Stimulated activated CD8-positive, alpha-beta memory T cell treated with anti-CD3 and anti-CD28 coated beads, Interleukin-15, amount 100 ng/mL, for 48 hours (primary cell): ENCODE results near the gene MGMT.

Source experiments
- DNase-seq, 2 donors: peaks; one replicate each; pipeline ENCODE4 v3.0.0-alpha.2; 2020; ENCODE audit warnings: low read depth in 2 of 2

The MGMT gene

GRCh38 chr10:129730272-129730992, 263.4 kb downstream of the MGMT start:
- no peak for DNase-seq

DNA sequence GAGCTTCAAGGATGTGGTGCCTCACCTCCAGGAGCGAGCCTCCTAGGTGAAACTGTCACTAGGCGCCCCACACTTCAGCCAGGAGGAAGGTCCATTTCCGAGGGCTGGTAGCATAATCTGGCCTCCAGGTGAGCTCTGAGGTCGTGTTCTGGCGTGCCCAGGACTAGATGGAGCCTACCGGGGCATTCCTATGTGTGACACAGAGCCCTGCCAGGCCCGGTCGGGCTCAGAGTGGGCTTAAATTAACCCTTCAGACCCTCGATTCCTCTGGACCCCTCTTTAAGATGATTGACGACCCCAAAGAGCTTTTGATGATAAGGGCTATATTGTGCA, 263.9 kb downstream of the MGMT start:
- DNase-seq: no peak

DNA sequence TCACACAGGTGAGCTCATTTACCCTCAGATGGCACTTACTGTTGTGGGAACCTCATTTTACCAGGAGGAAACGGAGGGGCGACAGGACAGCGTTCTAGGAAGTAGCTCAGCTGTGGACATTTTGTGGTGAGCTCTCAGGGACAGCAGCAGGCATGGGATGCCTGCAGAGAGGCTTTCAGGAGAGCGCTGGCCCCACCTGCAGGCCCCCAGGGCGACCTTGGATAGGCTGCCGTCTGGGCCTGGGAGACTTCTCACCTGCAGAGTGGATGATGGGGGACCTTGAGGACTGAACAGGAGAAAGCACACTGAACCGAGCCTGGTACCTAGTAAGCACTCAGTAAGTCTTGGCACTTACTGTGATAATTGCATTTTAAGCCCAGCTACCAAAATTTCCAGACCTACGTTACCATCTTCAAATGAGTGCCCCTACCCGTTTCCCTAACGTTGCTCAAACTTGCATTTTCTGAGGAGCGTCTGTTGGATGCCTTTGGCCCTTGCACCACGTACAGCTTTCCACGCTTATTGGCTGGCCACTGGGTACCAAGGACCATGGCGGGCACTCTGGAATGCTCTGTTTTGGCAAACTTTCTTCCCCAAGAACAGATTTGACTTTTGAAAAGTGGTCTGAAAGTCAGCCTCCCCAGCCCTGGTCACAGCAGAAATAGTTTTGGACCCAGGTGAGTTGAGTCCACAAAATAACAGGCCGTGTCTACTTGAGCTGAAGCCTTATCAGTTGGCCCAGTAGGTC, 273.7 kb downstream of the MGMT start:
- no peak for DNase-seq

GRCh38 chr10:129741280-129741977, 274.4 kb downstream of the MGMT start:
- no peak for DNase-seq

DNA sequence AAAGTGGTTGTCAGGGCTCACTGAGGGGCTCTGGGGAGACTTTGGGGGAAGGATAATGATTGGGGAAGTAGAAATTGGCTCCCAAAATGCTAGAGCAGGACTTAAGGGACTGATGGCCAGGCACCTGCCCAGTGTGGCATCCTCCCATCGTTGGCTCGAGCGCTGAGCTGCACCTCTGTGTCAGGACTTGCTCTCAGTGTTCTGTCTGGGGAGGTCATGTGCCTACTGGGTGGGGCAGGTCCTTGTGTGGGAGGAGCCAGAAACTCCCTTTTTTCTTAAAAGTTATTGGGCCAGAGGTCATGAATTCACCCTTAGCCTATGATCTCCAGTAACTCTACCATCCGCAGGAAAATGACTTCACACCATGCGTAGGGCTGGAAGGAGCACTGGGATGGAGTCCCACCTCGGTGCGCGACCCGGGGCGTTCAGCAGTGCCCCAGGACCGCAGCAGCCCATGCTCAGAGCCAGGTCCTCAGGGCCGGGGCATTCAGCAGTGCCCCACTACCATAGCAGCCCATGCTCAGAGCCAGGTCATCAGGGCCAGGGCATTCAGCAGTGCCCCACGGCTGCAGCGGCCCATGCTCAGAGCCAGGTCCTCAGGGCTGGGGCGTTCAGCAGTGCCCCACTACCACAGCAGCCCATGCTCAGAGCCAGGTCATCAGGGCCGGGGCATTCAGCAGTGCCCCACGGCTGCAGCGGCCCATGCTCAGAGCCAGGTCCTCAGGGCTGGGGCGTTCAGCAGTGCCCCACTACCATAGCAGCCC, 275.1 kb downstream of the MGMT start:
- DNase-seq: no peak

GRCh38 chr10:129742742-129743550, 275.9 kb downstream of the MGMT start:
- DNase-seq: no peak

GRCh38 chr10:129743738-129744133, 276.7 kb downstream of the MGMT start:
- no peak for DNase-seq

GRCh38 chr10:129744134-129745111, 277.4 kb downstream of the MGMT start:
- DNase-seq: no peak

- DNase-seq: no peak
Observed at GRCh38 chr10:129745186-129745750, 278.2 kb downstream of the MGMT start.

GRCh38 chr10:129754211-129755050, 287.4 kb downstream of the MGMT start:
- DNase-seq: no peak

DNA sequence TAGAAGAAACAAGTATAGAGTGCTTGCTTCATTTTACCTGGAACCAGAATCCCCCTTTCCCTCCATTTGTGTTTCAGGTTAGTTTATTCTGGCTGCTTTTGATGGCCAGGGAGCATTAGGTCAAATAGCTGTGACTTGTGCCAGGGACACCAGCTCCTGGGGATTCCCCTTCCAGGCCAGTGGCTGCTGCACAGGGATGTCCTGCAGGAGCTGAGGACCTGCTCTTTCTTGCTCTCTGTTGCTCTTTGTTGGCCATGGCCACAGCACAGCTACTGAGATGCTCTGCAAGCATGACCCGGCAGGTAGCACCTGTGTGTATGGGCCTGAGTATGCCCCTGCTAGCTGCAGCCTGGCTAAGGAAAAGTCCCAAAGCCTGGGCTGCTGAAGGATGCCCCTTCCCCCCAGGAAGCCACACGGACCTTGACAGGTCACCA, 288.1 kb downstream of the MGMT start:
- no peak for DNase-seq

DNA sequence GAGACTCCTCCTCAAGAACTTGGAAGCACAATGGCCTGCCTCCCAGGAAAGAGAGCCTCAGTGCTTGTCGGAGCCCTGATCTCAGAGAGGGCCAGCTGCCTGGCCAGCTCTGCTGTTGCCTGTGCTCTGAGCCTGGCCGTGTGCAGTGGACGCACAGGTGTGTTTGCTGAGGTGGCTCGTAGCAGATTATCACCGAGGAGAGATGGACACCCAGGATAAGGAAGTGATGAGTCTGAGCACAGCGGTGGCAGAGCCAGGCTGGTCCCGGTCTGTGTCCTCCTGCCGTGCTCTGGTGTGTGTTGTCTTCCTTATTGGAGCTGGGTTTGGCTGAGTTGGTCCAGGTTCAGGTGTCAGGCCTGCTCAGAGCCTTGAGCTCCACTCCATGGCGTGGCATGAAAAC, 288.6 kb downstream of the MGMT start:
- no peak for DNase-seq

GRCh38 chr10:129756912-129757901, 290.2 kb downstream of the MGMT start:
- no peak for DNase-seq

DNA sequence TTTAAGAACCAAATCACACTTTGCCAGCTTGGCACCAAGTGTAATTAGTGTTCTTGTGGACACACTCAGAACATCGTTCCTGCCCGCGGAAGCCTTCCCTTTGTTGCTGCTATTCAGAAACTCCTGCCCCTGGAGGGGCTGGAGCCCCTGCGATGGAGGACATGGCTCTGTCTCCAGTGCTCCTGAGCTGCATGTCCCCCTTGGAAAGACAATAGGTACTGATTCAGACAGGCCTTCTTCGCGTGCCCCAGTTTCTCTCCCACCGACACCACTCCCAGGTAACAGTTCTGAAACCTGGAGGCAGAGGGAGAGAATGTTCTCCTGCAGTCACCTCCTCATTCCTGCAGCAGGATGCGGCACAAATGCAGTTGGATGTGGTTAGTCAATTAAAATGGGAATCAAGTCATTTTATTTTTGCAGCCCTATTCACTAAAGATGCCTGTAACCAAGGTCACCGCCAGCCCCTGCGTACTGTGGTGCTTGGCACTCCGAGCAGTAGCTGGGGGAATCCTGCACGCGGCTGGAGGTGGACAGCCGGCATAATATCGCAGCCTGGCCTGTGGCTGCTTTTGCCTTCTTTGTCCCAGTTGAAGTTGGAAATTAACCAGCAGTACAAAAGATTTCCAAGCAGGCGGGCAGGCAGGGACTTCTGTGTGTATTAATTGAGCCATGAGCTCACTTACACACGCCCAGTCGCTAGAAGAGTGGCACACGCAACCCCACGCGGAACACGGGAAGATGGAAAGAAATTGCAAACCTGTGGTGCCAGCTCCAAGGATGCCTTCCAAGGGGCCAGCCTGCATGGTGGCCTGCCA, 291.4 kb downstream of the MGMT start:
- no peak for DNase-seq

- no peak for DNase-seq
Observed at GRCh38 chr10:129759214-129760002, 292.4 kb downstream of the MGMT start.

GRCh38 chr10:129760003-129760315, 292.9 kb downstream of the MGMT start:
- DNase-seq: no peak
